H1 (cell line): ENCODE data around the gene FAM162B. TPM values are rescaled to one million over a fixed set of nuclear protein-coding genes. Genes with fewer than 3 reads are reported as not detected.

Experiments used
- CTCF ChIA-PET: fragments of 300-600 bp; sonication (Branson Sonifier 250); formaldehyde crosslinking; loops from one replicate; lab custom pipeline; 2021; ENCODE audit not compliant: partially characterized antibody; lab: Charles Lee
- POLR2A ChIA-PET: fragments of 300-600 bp; sonication (Branson Sonifier 250); formaldehyde crosslinking; loops from one replicate; lab custom pipeline; 2021; ENCODE audit warnings: inconsistent platforms; ENCODE audit not compliant: partially characterized antibody; lab: Charles Lee
- DNase-seq, 2 experiments: peaks; one replicate each; pipeline versions ENCODE4 v3.0.0 to v3.0.0-alpha.2; 2010 to 2022; ENCODE audit warnings: low spot score in 2 of 2, low read depth in 1 of 2, mixed read lengths in 1 of 2
- FAIRE-seq: peaks from 2 replicates; lab custom pipeline; 2011; peaks lifted over from hg19 to GRCh38; lab: Jason Lieb, UNC
- H2AFZ ChIP-seq: 2 replicates; pipeline ENCODE4 v1.8.1; 2012; ENCODE audit warnings: low read length, inconsistent platforms
- H2AK5ac ChIP-seq: 2 replicates; pipeline ENCODE4 v1.6.1; 2013; ENCODE audit warnings: low read depth, low read length
- H2BK120ac ChIP-seq: replicated peaks from 2 replicates; pipeline ENCODE3; 2013; ENCODE audit warnings: low read depth, low read length, inconsistent platforms
- H2BK12ac ChIP-seq: 2 replicates; pipeline ENCODE4 v1.6.1; 2013; ENCODE audit warnings: low read depth, low read length
- H2BK15ac ChIP-seq: 2 replicates; pipeline ENCODE4 v1.6.1; 2013; ENCODE audit warnings: low read length
- H2BK20ac ChIP-seq: 2 replicates; pipeline ENCODE4 v1.6.1; 2013; ENCODE audit warnings: low read length
- H2BK5ac ChIP-seq: 2 replicates; pipeline ENCODE4 v1.6.1; 2013; ENCODE audit warnings: low read depth, low read length
- H3K14ac ChIP-seq: 2 replicates; pipeline ENCODE4 v1.6.1; 2013; ENCODE audit warnings: inconsistent platforms; ENCODE audit not compliant: insufficient read length
- H3K18ac ChIP-seq: 2 replicates; pipeline ENCODE4 v1.6.1; 2013; ENCODE audit warnings: low read length; ENCODE audit errors: extremely low read depth
- H3K23ac ChIP-seq: 2 replicates; pipeline ENCODE4 v1.6.1; 2013; ENCODE audit warnings: inconsistent platforms; ENCODE audit not compliant: insufficient read length
- H3K23me2 ChIP-seq: 2 replicates; pipeline ENCODE4 v1.6.1; 2013; ENCODE audit warnings: low read depth, low read length
- H3K27ac ChIP-seq: 2 replicates; pipeline ENCODE4 v1.6.1; 2011; ENCODE audit warnings: low read depth, low read length, inconsistent platforms
- H3K27me3 ChIP-seq, 4 experiments: replicated peaks in 1 of 4; 1 replicate in 1 of 4; 2 replicates in 3 of 4; pipeline versions ENCODE4 v1.6.1 to v1.8.1; 2011 to 2013; ENCODE audit warnings: low read length in 3 of 4, mild to moderate bottlenecking in 3 of 4, inconsistent platforms in 2 of 4, mixed read lengths in 2 of 4, moderate library complexity in 1 of 4; ENCODE audit not compliant: control insufficient read depth in 3 of 4, insufficient read depth in 3 of 4; ENCODE audit errors: extremely low read depth in 1 of 4
- H3K36me3 ChIP-seq, 4 experiments: 2 replicates each; pipeline versions ENCODE4 v1.6.1 to v1.8.1; 2011 to 2013; ENCODE audit warnings: mild to moderate bottlenecking in 4 of 4, low read length in 3 of 4, moderate library complexity in 2 of 4, control low read depth in 1 of 4, inconsistent platforms in 1 of 4; ENCODE audit not compliant: insufficient read depth in 4 of 4, control insufficient read depth in 2 of 4
- H3K4ac ChIP-seq: replicated peaks from 2 replicates; pipeline ENCODE3; 2013; ENCODE audit warnings: low read length, low read depth, mixed read lengths, inconsistent platforms; ENCODE audit not compliant: insufficient read length
- H3K4me1 ChIP-seq, 4 experiments: replicated peaks in 1 of 4; 1 replicate in 1 of 4; 2 replicates in 3 of 4; pipeline versions ENCODE4 v1.6.1 to v1.8.1; 2011 to 2013; ENCODE audit warnings: low read length in 3 of 4, inconsistent platforms in 2 of 4, mixed read lengths in 1 of 4; ENCODE audit not compliant: insufficient read depth in 4 of 4, control insufficient read depth in 3 of 4
- H3K4me2 ChIP-seq, 2 experiments: 2 replicates each; pipeline versions ENCODE4 v1.6.1 to v1.8.1; 2011 to 2013; ENCODE audit warnings: low read depth in 2 of 2, low read length in 2 of 2, control low read depth in 1 of 2, inconsistent platforms in 1 of 2, mild to moderate bottlenecking in 1 of 2; ENCODE audit not compliant: insufficient read depth in 1 of 2
- H3K4me3 ChIP-seq, 4 experiments: fragments of 200-600, 300-600 bp in 1 of 4; sonication (generic), shearing (Covaris generic), sonication (Bioruptor Twin) in 1 of 4; 2 replicates each; pipeline versions ENCODE4 v1.5.1 to v1.8.1; 2011 to 2016; ENCODE audit warnings: low read length in 4 of 4, low read depth in 3 of 4, control low read depth in 2 of 4, inconsistent platforms in 2 of 4, mild to moderate bottlenecking in 2 of 4, mixed read lengths in 1 of 4, moderate library complexity in 1 of 4; ENCODE audit not compliant: insufficient read depth in 2 of 4; ENCODE audit errors: extremely low read depth in 1 of 4
- H3K56ac ChIP-seq: replicated peaks from 2 replicates; pipeline ENCODE3; 2013; ENCODE audit warnings: low read depth, mild to moderate bottlenecking, mixed read lengths, low read length, inconsistent platforms; ENCODE audit not compliant: insufficient read length
- H3K79me1 ChIP-seq: 2 replicates; pipeline ENCODE4 v1.6.1; 2013; ENCODE audit warnings: low read depth, low read length, control low read depth
- H3K79me2 ChIP-seq, 2 experiments: 2 replicates each; pipeline versions ENCODE4 v1.6.1 to v1.8.1; 2012 to 2013; ENCODE audit warnings: low read length in 2 of 2, mild to moderate bottlenecking in 2 of 2, inconsistent platforms in 1 of 2; ENCODE audit not compliant: insufficient read depth in 2 of 2, control insufficient read depth in 1 of 2
- H3K9ac ChIP-seq, 4 experiments: replicated peaks in 1 of 4; 1 replicate in 1 of 4; 2 replicates in 3 of 4; pipeline versions ENCODE4 v1.6.1 to v1.8.1; 2011 to 2013; ENCODE audit warnings: low read depth in 3 of 4, low read length in 3 of 4, control low read depth in 2 of 4, mild to moderate bottlenecking in 2 of 4, moderate library complexity in 2 of 4, inconsistent platforms in 1 of 4; ENCODE audit errors: extremely low read depth in 1 of 4
- H3K9me3 ChIP-seq, 2 experiments: 2 replicates each; pipeline versions ENCODE4 v1.6.1 to v1.8.1; 2012 to 2013; ENCODE audit warnings: mild to moderate bottlenecking in 2 of 2, moderate library complexity in 2 of 2, control low read depth in 1 of 2, inconsistent platforms in 1 of 2, low read depth in 1 of 2, low read length in 1 of 2, mixed read lengths in 1 of 2; ENCODE audit not compliant: insufficient read depth in 2 of 2
- H4K20me1 ChIP-seq, 2 experiments: replicated peaks in 1 of 2; 2 replicates each; pipeline versions ENCODE3 to v1.8.1; 2011 to 2013; ENCODE audit warnings: inconsistent platforms in 2 of 2, low read length in 2 of 2, mild to moderate bottlenecking in 1 of 2; ENCODE audit not compliant: insufficient read depth in 2 of 2, control insufficient read depth in 1 of 2
- H4K5ac ChIP-seq: 2 replicates; pipeline ENCODE4 v1.6.1; 2013; ENCODE audit warnings: low read length, low read depth, mixed read lengths, inconsistent platforms; ENCODE audit not compliant: insufficient read length
- H4K8ac ChIP-seq: 2 replicates; pipeline ENCODE4 v1.8.0; 2013; ENCODE audit warnings: mild to moderate bottlenecking, moderate library complexity, low read length, inconsistent platforms; ENCODE audit not compliant: insufficient read depth; ENCODE audit errors: extremely low read depth
- H4K91ac ChIP-seq: replicated peaks from 2 replicates; pipeline ENCODE3; 2013; ENCODE audit warnings: low read length, mixed read lengths, inconsistent platforms; ENCODE audit not compliant: insufficient read length
- CTCF ChIP-seq, 3 experiments: IDR thresholded peaks; 1 replicate in 2 of 3; 2 replicates in 1 of 3; pipeline versions ENCODE4 v1.5.1 to v1.6.1; 2011; ENCODE audit warnings: low read length in 3 of 3, mild to moderate bottlenecking in 3 of 3, inconsistent platforms in 2 of 3, low read depth in 1 of 3, moderate library complexity in 1 of 3; ENCODE audit not compliant: insufficient read depth in 1 of 3; ENCODE audit errors: control extremely low read depth in 1 of 3
- PHF8 ChIP-seq: fragments of 200-600 bp; sonication (generic); conservative IDR thresholded peaks from 2 replicates; pipeline ENCODE4 v1.7.1; 2012; ENCODE audit warnings: low read depth, mild to moderate bottlenecking, inconsistent platforms, low read length, moderate library complexity
- RAD21 ChIP-seq, 2 experiments: IDR thresholded peaks in 1 of 2; conservative IDR thresholded peaks in 1 of 2; 2 replicates each; pipeline ENCODE4 v1.6.1; 2011; ENCODE audit warnings: low read depth in 2 of 2, low read length in 2 of 2, improper control_type of control experiment in 1 of 2, inconsistent platforms in 1 of 2, mild to moderate bottlenecking in 1 of 2, moderate library complexity in 1 of 2
- RNF2 ChIP-seq: fragments of 200-900, 300-1000 bp; sonication (generic); IDR thresholded peaks from 2 replicates; pipeline ENCODE4 v1.7.1; 2016; ENCODE audit warnings: borderline replicate concordance, low read depth, mild to moderate bottlenecking, antibody characterized with exemption, low read length; ENCODE audit not compliant: poor library complexity, severe bottlenecking; ENCODE audit errors: missing control alignments
- SIN3A ChIP-seq, 2 experiments: IDR thresholded peaks in 1 of 2; conservative IDR thresholded peaks in 1 of 2; 2 replicates each; pipeline ENCODE4 v1.6.1; 2011 to 2012; ENCODE audit warnings: low read length in 2 of 2, improper control_type of control experiment in 1 of 2, low read depth in 1 of 2, mild to moderate bottlenecking in 1 of 2
- SRF ChIP-seq: IDR thresholded peaks from 2 replicates; pipeline ENCODE4 v1.6.1; 2011; ENCODE audit warnings: mild to moderate bottlenecking, low read depth, low read length, moderate library complexity
- TEAD4 ChIP-seq: IDR thresholded peaks from 2 replicates; pipeline ENCODE4 v1.6.1; 2012; ENCODE audit warnings: low read depth, low read length, inconsistent platforms, mixed read lengths
- WGBS, 2 experiments: shearing (Covaris generic) in 1 of 2; methylation state at CpG; one replicate each; pipeline versions ENCODE4 v1.1.6 to v1.1.7; 2013 to 2015; ENCODE audit warnings: low lambda C conversion rate in 2 of 2, mixed read lengths in 2 of 2, inconsistent platforms in 1 of 2, low coverage in 1 of 2, missing lambda C conversion rate in 1 of 2; ENCODE audit not compliant: insufficient replicate concordance in 2 of 2, insufficient coverage in 1 of 2, insufficient read length in 1 of 2; ENCODE audit errors: extremely low coverage in 1 of 2, missing lambda C conversion rate in 1 of 2; 5-methylcytosine and 5-hydroxymethylcytosine counted together
- polyA plus RNA-seq, 7 experiments: library from polyadenylated mRNA; depleted of rRNA in 3 of 7; stranded (reverse) in 5 of 7; unstranded in 2 of 7; fragments of >200 nt in 5 of 7; fragments of 200-250 nt in 2 of 7; gene quantifications; 1 replicate in 5 of 7; 2 replicates in 1 of 7; 4 replicates in 1 of 7; pipeline versions ENCODE4 v1.2.1 to v1.2.3, GENCODE V29; 2011 to 2013; ENCODE audit warnings: missing spikeins in 2 of 7, mixed read lengths in 2 of 7
- total RNA-seq: library from RNA; stranded (reverse); fragmentation: NEBNext Ultra II Directional; extraction: Animal tissue kit (Norgen Biotek cat#: 25700); gene quantifications from 2 replicates; pipeline ENCODE4 v1.2.1, GENCODE V29; 2021

Gene FAM162B
- total and polyA plus RNA-seq, 2 of the 8 experiments (the other 6 are each of a cell fraction or from before 2014, with no cell fraction given) = 2.6 to 3.2 TPM

GRCh38 chr6:116779573-116780164 lies 14.2 kb upstream of the FAM162B start:
- Histone ChIP-seq H2BK12ac (no peak overlapping the region), H4K8ac (no peak overlapping the region), H4K91ac (no peak overlapping the region), H3K4me1 (no peaks in the 10 kb centered on the region), H3K79me2 (no peaks in the 10 kb centered on the region), H3K4me2 (no peak overlapping the region), H3K56ac (no peak overlapping the region), H2BK5ac (no peak overlapping the region), H4K5ac (no peak overlapping the region), H3K23ac (no peak overlapping the region), H3K23me2 (no peaks in the 10 kb centered on the region), H3K27me3 (no peaks in the 10 kb centered on the region), H3K27ac (no peak overlapping the region), H3K9me3 (no peaks in the 10 kb centered on the region), H2BK20ac (no peak overlapping the region), H3K36me3 (no peaks in the 10 kb centered on the region), H2AFZ (peak overlapping the region; percentile 86), H3K4ac (no peak overlapping the region), H2BK15ac (no peak overlapping the region), H3K9ac (no peak overlapping the region), H2AK5ac (no peak overlapping the region), H3K14ac (no peak overlapping the region), H3K79me1 (no peaks in the 10 kb centered on the region), H3K18ac (no peak overlapping the region), H3K4me3 (no peak overlapping the region), H2BK120ac (no peak overlapping the region), H4K20me1 (no peaks in the 10 kb centered on the region)
- ChIA-PET CTCF (interaction anchor here (0.5 to 3.2 kb wide), 19 partner anchors 10 to 1841 kb away, joined by 3 to 34 read pairs (median 4); partner anchors contain the start of gene FAM162B), POLR2A (no interaction called here)
- TF ChIP-seq RAD21 (IDR thresholded peaks at IDR 0.05 in 1 of 2, conservative IDR thresholded peaks at IDR 0.05 in 1 of 2; ENCODE audit: low read depth in 2 of 2, low read length in 2 of 2) = peak; percentile 66 to 69
- peak in 2 of 3 experiments; percentile 38 to 44; a peak in 2 of 4 replicates for TF ChIP-seq CTCF (IDR thresholded peaks at IDR 0.05; ENCODE audit: control extremely low read depth in 1 of 3, insufficient read depth in 1 of 3, low read depth in 1 of 3, low read length in 3 of 3)
- TF ChIP-seq RNF2 = no peak
- TF ChIP-seq SRF = no peak
- no peak for TF ChIP-seq PHF8
- TF ChIP-seq TEAD4 = no peak
- TF ChIP-seq SIN3A (conservative IDR thresholded peaks at IDR 0.05 in 1 of 2, IDR thresholded peaks at IDR 0.05 in 1 of 2; ENCODE audit: low read depth in 1 of 2, low read length in 2 of 2) = no peak
- no peak for FAIRE-seq
- peak in 1 of 2 experiments; percentile 47 for DNase-seq
- 56% methylated on average over 13 of the region's 13 CpGs; no CpG with 5 or more reads in 1 of the 2 experiments for WGBS, 2 experiments
